ENCODE results near the gene WDR88. TPM values are rescaled to one million over a fixed set of nuclear protein-coding genes. Genes with fewer than 3 reads are reported as not detected.

Gene WDR88, protein sequence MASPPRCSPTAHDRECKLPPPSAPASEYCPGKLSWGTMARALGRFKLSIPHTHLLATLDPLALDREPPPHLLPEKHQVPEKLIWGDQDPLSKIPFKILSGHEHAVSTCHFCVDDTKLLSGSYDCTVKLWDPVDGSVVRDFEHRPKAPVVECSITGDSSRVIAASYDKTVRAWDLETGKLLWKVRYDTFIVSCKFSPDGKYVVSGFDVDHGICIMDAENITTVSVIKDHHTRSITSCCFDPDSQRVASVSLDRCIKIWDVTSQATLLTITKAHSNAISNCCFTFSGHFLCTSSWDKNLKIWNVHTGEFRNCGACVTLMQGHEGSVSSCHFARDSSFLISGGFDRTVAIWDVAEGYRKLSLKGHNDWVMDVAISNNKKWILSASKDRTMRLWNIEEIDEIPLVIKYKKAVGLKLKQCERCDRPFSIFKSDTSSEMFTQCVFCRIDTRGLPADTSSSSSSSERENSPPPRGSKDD
- total RNA-seq = not detected in 2 replicates

GRCh38 chr19:33132021-33132420 is at the start of gene WDR88:
Gene WDR88 (plus strand): TSS chr19:33132114. CDS start chr19:33132170, 56 bp downstream.

GRCh38 chr19:33193865-33194362 is 62.0 kb downstream of the WDR88 start, which contains the start of gene LRP3:
Gene LRP3 (plus strand): TSS chr19:33194330. CDS start chr19:33194786, 456 bp downstream.

Other genes with a start within 250 kb of the WDR88 start
- 16.3 and 26.9 TPM in 2 replicates for gene CEP89, start 160.2 kb upstream of the WDR88 start, total RNA-seq
- gene FAAP24, start 159.9 kb upstream of the WDR88 start, total RNA-seq = 2.6 and 3.3 TPM in 2 replicates
- 2.0 and 2.3 TPM in 2 replicates for gene RHPN2, start 67.2 kb upstream of the WDR88 start, total RNA-seq
- 6.2 and 7.1 TPM in 2 replicates for gene GPATCH1, start 50.9 kb upstream of the WDR88 start, total RNA-seq
- 4.9 and 10.4 TPM in 2 replicates for gene LRP3, start 62.2 kb downstream of the WDR88 start, total RNA-seq
- gene SLC7A10, start 93.7 kb downstream of the WDR88 start, total RNA-seq = not detected in 2 replicates
- 0.19 and 0.33 TPM in 2 replicates for gene CEBPA, start 170.4 kb downstream of the WDR88 start, total RNA-seq
- gene CEBPG, start 241.6 kb downstream of the WDR88 start, total RNA-seq = 23.2 and 26.5 TPM in 2 replicates

Data from vein endothelial cell (primary cell).